Urothelium cell line (cell line): ENCODE measurements around the gene NECAB2.
A peak's percentile ranks its signal among the peaks of the same experiment; 100 is the strongest.

Source experiments
- DNase-seq: peaks from one replicate; pipeline ENCODE4 v3.0.0; 2011; ENCODE audit warnings: low spot score, mixed read lengths
- FAIRE-seq: peaks from 2 replicates; lab custom pipeline; 2011; peaks lifted over from hg19 to GRCh38; lab: Jason Lieb, UNC

Gene NECAB2

GRCh38 chr16:84016477-84016876, 48.4 kb downstream of the NECAB2 start:
- no peak for FAIRE-seq
- no peak for DNase-seq

GRCh38 chr16:84018710-84019109, 50.7 kb downstream of the NECAB2 start:
- FAIRE-seq: no peak
- no peak for DNase-seq

GRCh38 chr16:84020353-84020752, 52.3 kb downstream of the NECAB2 start:
- FAIRE-seq (no peak), DNase-seq (no peak)

DNA sequence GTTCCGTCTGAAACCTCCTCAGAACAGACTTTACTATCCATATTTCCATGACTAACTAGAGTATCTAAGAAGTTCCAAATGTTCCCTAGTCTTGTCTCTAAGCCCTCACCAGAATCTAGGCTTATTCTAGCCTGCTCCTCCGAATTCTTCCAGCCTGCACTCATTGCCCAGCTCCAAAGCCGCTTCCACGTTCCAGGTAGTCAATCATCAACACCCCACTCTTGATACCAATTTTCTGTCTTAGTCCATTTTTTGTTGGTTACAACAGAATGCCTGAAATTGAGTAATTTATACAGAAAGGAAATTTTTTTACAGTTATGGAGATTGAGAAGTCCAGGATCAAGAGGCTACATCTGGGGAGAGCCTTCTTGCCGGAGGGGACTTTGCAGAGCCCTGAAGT, 53.4 kb downstream of the NECAB2 start:
- no peak for DNase-seq
- FAIRE-seq: no peak

DNA sequence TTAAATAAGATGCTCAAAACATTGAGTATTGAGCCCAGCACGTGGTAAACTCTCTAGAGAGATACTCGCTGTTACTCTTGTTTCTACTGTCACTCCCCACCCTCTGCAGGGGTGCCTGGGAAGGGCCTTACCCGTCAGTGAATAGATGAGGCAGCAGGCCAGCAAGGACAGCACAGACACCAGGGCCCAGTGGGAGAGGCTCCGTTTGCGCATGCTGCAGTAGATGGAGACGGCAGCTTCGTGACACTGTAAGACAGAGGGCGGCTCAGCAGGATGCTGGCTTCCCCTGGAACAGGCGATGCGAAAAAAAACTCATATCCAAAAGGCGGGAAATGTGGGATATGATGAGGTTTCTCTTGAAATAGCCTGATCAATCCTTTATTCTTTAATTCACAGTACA, 54.6 kb downstream of the NECAB2 start:
- FAIRE-seq: no peak

GRCh38 chr16:84024854-84025253, 56.8 kb downstream of the NECAB2 start:
- FAIRE-seq (no peak), DNase-seq (no peak)

More for the DNA sequence above, 54.6 kb downstream of the NECAB2 start:
- DNase-seq: no peak

- FAIRE-seq: no peak
- no peak for DNase-seq
Measured at GRCh38 chr16:84026606-84027005, 58.6 kb downstream of the NECAB2 start.

DNA sequence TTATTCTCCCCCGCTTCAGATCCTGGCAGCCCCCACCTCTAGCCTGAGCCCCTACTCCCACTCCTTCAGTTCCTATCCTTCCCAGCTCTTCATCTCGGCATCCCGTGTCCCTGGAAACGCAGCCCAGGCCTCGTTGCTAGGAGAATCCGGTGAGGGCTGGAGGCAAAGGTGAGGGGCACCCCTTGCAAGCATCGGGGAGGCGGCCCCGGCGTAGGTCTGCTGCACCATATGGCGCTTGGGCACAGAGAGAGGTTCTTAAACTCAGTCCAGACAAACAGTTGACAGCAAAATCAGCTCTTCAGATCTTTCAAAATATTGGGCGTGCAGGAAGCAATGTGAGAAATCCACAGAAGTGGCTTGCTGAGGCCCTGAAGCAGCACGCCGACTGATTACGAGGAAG, 59.6 kb downstream of the NECAB2 start:
- no peak for FAIRE-seq
- no peak for DNase-seq

GRCh38 chr16:84029297-84030047, 61.4 kb downstream of the NECAB2 start:
- FAIRE-seq (no peak), DNase-seq (no peak)

DNA sequence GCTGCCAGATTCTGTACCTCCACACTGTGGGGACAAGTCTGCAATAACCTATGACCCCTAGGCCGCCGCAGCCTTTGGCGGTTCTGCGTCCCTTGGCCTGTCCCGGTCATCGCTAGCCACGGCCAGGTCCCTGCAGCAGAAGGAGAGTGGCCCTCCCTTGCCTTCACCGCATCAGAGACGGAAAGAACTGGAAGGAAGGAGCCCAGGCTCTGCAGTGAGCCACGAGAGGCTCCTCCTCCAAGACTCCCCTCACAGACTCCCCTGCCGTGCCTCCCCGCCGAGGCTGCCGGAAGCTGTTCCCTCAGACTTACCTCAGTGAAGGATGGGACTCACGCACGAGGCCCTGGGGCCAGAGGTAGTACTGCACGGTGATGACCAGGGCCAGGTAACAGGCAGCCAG, 63.5 kb downstream of the NECAB2 start:
- DNase-seq: no peak
- FAIRE-seq: no peak

DNA sequence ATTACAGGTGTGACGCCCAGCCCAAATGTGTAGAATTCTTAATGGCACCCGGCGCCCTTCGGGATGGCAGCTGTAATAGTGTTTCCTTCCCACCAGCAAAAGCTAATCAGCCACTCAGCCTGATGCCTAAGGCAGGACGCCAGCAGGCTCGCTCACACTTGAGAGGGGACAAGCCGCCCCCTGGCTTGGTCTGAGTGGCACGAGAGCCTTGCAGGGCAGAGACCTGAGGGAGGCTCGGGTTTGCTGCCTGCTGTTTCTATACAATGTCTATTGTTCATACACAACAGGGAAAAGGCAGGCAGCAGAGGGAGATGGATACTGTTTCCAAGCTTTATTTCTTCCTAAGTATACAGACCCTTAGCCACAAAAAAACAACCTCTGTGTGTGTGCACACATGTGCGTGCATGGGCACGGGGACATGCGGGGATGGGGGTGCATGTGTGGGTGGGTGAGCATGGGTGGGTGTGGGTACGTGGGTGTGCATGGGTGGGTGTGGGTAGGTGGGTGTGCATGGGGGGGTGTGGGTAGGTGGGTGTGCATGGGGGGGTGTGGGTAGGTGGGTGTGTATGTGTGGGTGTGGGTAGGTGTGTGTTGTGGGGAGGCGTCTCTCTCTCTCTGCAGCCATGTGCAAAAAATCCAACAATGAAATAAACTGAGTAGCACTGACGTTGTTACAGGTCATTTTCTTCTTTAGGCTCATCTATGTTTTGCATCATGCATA, 64.6 kb downstream of the NECAB2 start:
- no peak for DNase-seq
- peak; percentile 58 for FAIRE-seq

DNA sequence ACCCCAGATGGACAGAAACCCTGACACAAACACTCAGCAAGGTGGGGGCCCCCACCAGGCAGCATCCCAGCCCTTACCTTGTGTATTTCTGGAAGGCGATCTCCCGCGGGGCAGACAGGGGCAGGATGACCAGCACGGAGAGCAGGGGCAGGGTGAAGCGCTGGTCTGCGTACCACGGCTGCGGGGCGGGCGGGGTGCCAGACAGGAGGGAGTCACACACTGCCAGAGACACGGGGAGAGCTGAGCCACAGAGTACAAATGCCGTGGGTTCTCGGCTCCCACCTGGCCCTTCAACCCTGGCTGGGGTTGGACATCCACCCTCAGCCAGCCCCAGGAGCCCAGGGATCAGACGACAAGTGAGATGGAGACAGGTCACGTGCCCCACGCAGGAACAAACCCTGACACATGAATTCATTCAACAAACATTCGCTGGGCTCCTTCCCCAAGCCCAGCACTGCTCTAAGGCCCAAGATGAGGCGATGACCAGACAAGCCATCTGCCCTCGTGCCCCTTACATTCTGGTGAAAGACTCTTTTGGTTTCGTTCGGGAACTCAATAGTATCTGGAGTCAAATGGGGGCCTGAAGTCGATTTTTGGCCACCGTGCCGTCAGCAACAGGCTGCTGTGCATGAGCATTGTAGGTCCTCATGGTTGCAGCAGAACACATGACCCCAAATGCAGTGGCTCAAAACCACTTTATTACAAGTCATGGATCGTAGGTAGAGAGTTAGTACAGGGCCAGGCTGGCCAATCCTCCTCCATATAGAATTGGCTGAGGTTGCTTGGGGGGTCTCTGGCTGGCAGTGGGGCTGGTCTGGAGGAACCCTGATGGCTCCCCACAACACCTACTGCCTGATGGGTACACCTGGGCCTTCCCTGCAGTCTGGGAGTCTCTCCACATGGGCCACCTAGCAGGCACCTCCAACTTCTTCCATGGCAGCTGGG, 65.5 kb downstream of the NECAB2 start:
- DNase-seq (no peak), FAIRE-seq (no peak)

GRCh38 chr16:84034516-84034915, 66.5 kb downstream of the NECAB2 start:
- FAIRE-seq: no peak
- no peak for DNase-seq

GRCh38 chr16:84036131-84036530, 68.1 kb downstream of the NECAB2 start:
- FAIRE-seq (peak; percentile 20), DNase-seq (no peak)

GRCh38 chr16:84036982-84037425, 69.0 kb downstream of the NECAB2 start:
- DNase-seq: no peak
- no peak for FAIRE-seq

GRCh38 chr16:84038469-84038868, 70.4 kb downstream of the NECAB2 start:
- DNase-seq: no peak
- no peak for FAIRE-seq

DNA sequence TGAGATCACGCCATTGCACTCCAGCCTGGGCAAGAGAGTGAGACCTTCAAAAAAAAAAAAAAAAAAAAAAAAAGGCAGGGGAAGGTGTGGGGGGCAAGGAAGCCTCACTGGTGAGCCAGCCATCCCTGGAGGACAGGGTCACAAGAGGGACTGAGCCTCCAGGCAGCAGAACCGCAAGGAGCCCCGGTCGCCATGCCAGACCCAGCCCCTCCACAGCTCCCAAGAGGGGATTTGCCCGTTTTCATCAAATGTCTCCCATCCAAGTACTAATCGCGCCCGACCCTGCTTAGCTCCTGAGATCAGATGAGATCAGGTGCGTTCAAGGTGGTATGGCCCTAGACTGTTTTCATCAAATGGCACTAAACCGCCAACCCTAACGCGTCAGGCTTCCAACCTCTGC, 71.7 kb downstream of the NECAB2 start:
- no peak for DNase-seq
- no peak for FAIRE-seq

DNA sequence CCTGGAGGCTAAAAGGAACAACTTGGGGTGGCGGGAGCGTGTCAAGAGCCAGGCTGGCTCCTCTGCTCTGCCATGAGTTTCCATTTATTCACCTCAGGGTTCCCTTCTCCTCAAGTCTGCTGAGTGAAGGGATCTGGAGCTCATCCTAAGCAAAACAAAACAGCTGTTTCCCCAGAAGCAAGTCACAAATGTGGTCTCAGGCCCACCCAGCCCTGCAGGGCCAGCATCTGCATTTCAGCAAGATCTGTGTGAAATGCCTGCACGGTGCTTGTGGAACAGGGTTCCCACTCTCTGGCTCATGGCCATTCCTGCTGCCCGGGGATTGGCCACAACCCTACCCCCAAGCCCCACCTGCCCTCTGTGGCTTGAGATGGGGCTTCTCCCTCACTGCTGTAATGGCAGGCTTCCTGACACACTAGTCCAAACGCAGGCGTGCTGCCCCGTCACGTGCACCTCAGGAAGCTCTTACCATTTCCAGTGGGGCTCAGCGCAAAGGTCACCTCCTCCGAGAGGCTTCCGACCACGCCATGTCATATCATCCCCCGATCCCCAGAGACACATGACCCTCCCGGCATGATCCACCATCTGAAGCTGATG, 72.3 kb downstream of the NECAB2 start:
- no peak for FAIRE-seq

GRCh38 chr16:84040823-84041820, 73.1 kb downstream of the NECAB2 start:
- FAIRE-seq: no peak
- DNase-seq: no peak

More for the DNA sequence above, 72.3 kb downstream of the NECAB2 start:
- no peak for DNase-seq

GRCh38 chr16:84041881-84042280, 73.8 kb downstream of the NECAB2 start:
- no peak for DNase-seq
- no peak for FAIRE-seq
